HG02938 (cell line): ENCODE results near the gene C1QTNF4.
A peak's percentile ranks its signal among the peaks of the same experiment; 100 is the strongest.
"Not testable (repeated sequence)": the region's sequence is repeated elsewhere in the genome, so short reads cannot be mapped to it uniquely, and the experiment has no call there.

Source experiments
- ATAC-seq: cut with Tn5 transposase; IDR thresholded peaks from one replicate; pipeline ENCODE4 v1.9.1; 2021; ENCODE audit warnings: mild to moderate bottlenecking, moderate library complexity; ENCODE audit not compliant: unreplicated experiment

C1QTNF4 gene

GRCh38 chr11:47593934-47594855 lies at the start of gene C1QTNF4:
Gene C1QTNF4, minus strand, starts transcription at chr11:47594411. Its CDS starts 3,601 bp downstream, at chr11:47590810.
- ATAC-seq = no peak

GRCh38 chr11:47642099-47642855 lies 48.1 kb upstream of the C1QTNF4 start, which contains the start of gene MTCH2:
Gene MTCH2, minus strand, starts transcription at chr11:47642559. Its CDS starts 94 bp downstream, at chr11:47642465.
- ATAC-seq = peak; percentile 90

GRCh38 chr11:47641600-47642098 lies 47.4 kb upstream of the C1QTNF4 start:
- ATAC-seq = no peak

- not testable (repeated sequence) for ATAC-seq
These were observed 46.3 kb upstream of the C1QTNF4 start for GRCh38 chr11:47640506-47640905.

GRCh38 chr11:47636331-47636730 lies 42.1 kb upstream of the C1QTNF4 start:
- not testable (repeated sequence) for ATAC-seq

- no peak for ATAC-seq
These were observed 37.3 kb upstream of the C1QTNF4 start for GRCh38 chr11:47631473-47631872.

- ATAC-seq = no peak
These were observed 33.8 kb upstream of the C1QTNF4 start for GRCh38 chr11:47628026-47628425.

- ATAC-seq = no peak
These were observed 32.0 kb upstream of the C1QTNF4 start for GRCh38 chr11:47626234-47626633.

GRCh38 chr11:47620836-47621378 lies 26.7 kb upstream of the C1QTNF4 start:
- no peak for ATAC-seq

GRCh38 chr11:47617417-47617809 lies 23.2 kb upstream of the C1QTNF4 start:
- ATAC-seq = no peak

GRCh38 chr11:47616726-47617416 lies 22.7 kb upstream of the C1QTNF4 start:
- ATAC-seq = no peak

GRCh38 chr11:47615249-47615648 lies 21.0 kb upstream of the C1QTNF4 start:
- no peak for ATAC-seq

GRCh38 chr11:47611348-47611794 lies 17.2 kb upstream of the C1QTNF4 start:
- peak; percentile 78 for ATAC-seq

GRCh38 chr11:47609675-47610074 lies 15.5 kb upstream of the C1QTNF4 start:
- ATAC-seq = no peak

- no peak for ATAC-seq
These were observed 13.2 kb upstream of the C1QTNF4 start for GRCh38 chr11:47607380-47607779.

- no peak for ATAC-seq
These were observed 12.5 kb upstream of the C1QTNF4 start for GRCh38 chr11:47606731-47607130.

- no peak for ATAC-seq
These were observed 11.7 kb upstream of the C1QTNF4 start for GRCh38 chr11:47605921-47606320.

- no peak for ATAC-seq
These were observed 9.1 kb upstream of the C1QTNF4 start for GRCh38 chr11:47603295-47603694.

GRCh38 chr11:47599902-47600301 lies 5.7 kb upstream of the C1QTNF4 start:
- ATAC-seq = no peak

GRCh38 chr11:47595967-47596366 lies 1.8 kb upstream of the C1QTNF4 start:
- ATAC-seq = no peak

GRCh38 chr11:47595029-47595428 lies 818 bp upstream of the C1QTNF4 start:
- no peak for ATAC-seq
